Measurements from ENCODE around the gene PHF5A. TPM values are rescaled to one million over a fixed set of nuclear protein-coding genes. Genes with fewer than 3 reads are reported as not detected.

PHF5A gene
- total and polyA plus RNA-seq, 10 of the 15 experiments (the other 5 are each of a cell fraction or from before 2014, with no cell fraction given) = 40.5 to 115 (median 79.2) TPM

GRCh38 chr22:41481131-41481830, 12.8 kb upstream of the PHF5A start:
- POLR2A ChIA-PET = interaction anchor here (1.9 to 9.0 kb wide), 3 partner anchors 10 to 34 kb away, joined by 5 to 122 read pairs (median 10); partner anchors contain the start of genes ACO2, PHF5A and TOB2
- FAIRE-seq (no peak), ATAC-seq (no peak), DNase-seq (ENCODE audit: low read depth, low spot score) (no peak)
- in situ Hi-C loops (cut with MboI) = no loop called here
- TF ChIP-seq ATF3 (IDR thresholded peaks at IDR 0.05; ENCODE audit: borderline replicate concordance, extremely low read depth, low read depth, low read length) = no peak
- no peak for TF ChIP-seq USF2 (IDR thresholded peaks at IDR 0.05; ENCODE audit: borderline replicate concordance, low read depth, low read length)
- no peak for TF ChIP-seq CBX5 (IDR thresholded peaks at IDR 0.05; ENCODE audit: low read depth)
- no peak for TF ChIP-seq ZNF274 (IDR thresholded peaks at IDR 0.05; ENCODE audit: insufficient read depth, insufficient read length)
- no peak for TF ChIP-seq KLF5 (IDR thresholded peaks at IDR 0.05; ENCODE audit: partially characterized antibody)
- TF ChIP-seq WRNIP1 (IDR thresholded peaks at IDR 0.05; ENCODE audit: borderline replicate concordance, low read depth, low read length) = no peak
- no peak for TF ChIP-seq GABPA (IDR thresholded peaks at IDR 0.05; ENCODE audit: low read depth)
- TF ChIP-seq TARDBP (IDR thresholded peaks at IDR 0.05; ENCODE audit: borderline replicate concordance) = no peak
- no peak for TF ChIP-seq PBX3 (IDR thresholded peaks at IDR 0.05; ENCODE audit: insufficient replicate concordance, low read depth, low read length)
- TF ChIP-seq CEBPZ (IDR thresholded peaks at IDR 0.05; ENCODE audit: low read depth, low read length) = no peak
- CTCF ChIA-PET = interaction anchor here (0.6 to 1.9 kb wide), 4 partner anchors 10 to 81 kb away, joined by 4 to 6 read pairs (median 5); no protein-coding TSS in a partner anchor
- H4K20me1 ChIP-seq (ENCODE audit: control insufficient read depth, insufficient read depth) = no peaks in the 10 kb centered on the region
- H3K4me3 ChIP-seq = no peak overlapping the region
- SMC1A ChIA-PET (ENCODE audit: uncharacterized antibody, unreplicated experiment) = interaction anchor here (1.0 to 6.5 kb wide), 6 partner anchors 11 to 72 kb away, joined by 3 to 59 read pairs (median 4); partner anchors contain the start of genes ACO2, PHF5A and TOB2
- H3K9ac ChIP-seq (ENCODE audit: control insufficient read depth, insufficient read depth, low read length) = no peak overlapping the region
- no peak overlapping the region for H3K4me2 ChIP-seq (ENCODE audit: control insufficient read depth, insufficient read depth)
- peaks cover 57% of the 10 kb centered on the region for H3K4me1 ChIP-seq (ENCODE audit: control insufficient read depth, insufficient read depth, low read length)
- 37% methylated on average over 15 of the region's 15 CpGs for WGBS (ENCODE audit: insufficient coverage, insufficient replicate concordance, low lambda C conversion rate, missing lambda C conversion rate)
- no peak overlapping the region for H2AFZ ChIP-seq (ENCODE audit: control insufficient read depth, low read depth, low read length)
- intact Hi-C loops (cut with micrococcal nuclease; ENCODE audit: unreplicated experiment) = no loop called here
- H3K27ac ChIP-seq (ENCODE audit: control insufficient read depth, insufficient read depth) = 0 out of 2 replicates have a peak overlapping the region, but pooled peaks have one; percentile 23
- no peaks in the 10 kb centered on the region for H3K9me3 ChIP-seq (replicated peaks; ENCODE audit: control insufficient read depth, insufficient read depth, low read length)
- RAD21 ChIA-PET (ENCODE audit: unreplicated experiment) = interaction anchor here (1.1 to 2.6 kb wide), 3 partner anchors 10 to 78 kb away, joined by 3 to 13 read pairs (median 9); partner anchors contain the start of genes ACO2 and PHF5A
- TSS peak; percentile 25 for BruUV-seq (replicated peaks)
- H3K27me3 ChIP-seq (replicated peaks in 1 of 2; ENCODE audit: control insufficient read depth in 2 of 2, insufficient read depth in 2 of 2, low read length in 1 of 2) = no peaks in the 10 kb centered on the region
- H3K36me3 ChIP-seq (ENCODE audit: control insufficient read depth in 2 of 2, insufficient read depth in 2 of 2, low read length in 1 of 2) = peaks cover 0 to 6% of the 10 kb centered on the region in 2 experiments; a peak in 2 of 4 replicates
- H3K79me2 ChIP-seq (ENCODE audit: control insufficient read depth, insufficient read depth, low read length) = peaks cover 83% of the 10 kb centered on the region
